ENCODE measurements around the gene SHC2.

- no peak for TF ChIP-seq CTCF (IDR thresholded peaks at IDR 0.05; ENCODE audit: low read length)
- no peak for TF ChIP-seq EZH2 (IDR thresholded peaks at IDR 0.05; ENCODE audit: borderline replicate concordance, low read length)
Observed at GRCh38 chr19:403221-404027, 57.4 kb downstream of the SHC2 start.
